Measurements from ENCODE around the gene ZNF423. TPM values are rescaled to one million over a fixed set of nuclear protein-coding genes. Genes with fewer than 3 reads are reported as not detected.

ZNF423 gene
- polyA plus RNA-seq, 1 donor from 2014 or later: 4.5 TPM

DNA sequence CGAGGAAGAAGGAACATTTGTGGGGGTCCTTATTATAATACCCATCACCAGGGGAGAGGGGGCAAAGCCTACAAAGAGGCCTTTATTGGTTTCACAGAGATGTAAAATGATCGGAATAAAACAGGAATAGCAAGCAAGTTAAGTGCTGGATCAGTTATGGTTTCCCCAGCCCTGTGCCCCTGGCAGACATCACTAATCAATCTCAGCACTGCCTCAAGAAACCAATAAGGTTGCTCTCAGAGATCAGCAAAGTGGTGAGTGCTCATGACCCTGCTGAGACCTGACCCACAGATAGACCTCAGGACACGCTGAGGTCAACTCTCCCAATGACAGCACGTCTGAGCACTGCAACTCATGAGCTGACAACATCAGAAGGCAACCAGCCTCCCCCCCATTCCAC is 66.3 kb downstream of the ZNF423 start:
- no peaks in the 10 kb centered on the region for H3F3A ChIP-seq (ENCODE audit: insufficient read depth, low read length, poor library complexity, severe bottlenecking)

DNA sequence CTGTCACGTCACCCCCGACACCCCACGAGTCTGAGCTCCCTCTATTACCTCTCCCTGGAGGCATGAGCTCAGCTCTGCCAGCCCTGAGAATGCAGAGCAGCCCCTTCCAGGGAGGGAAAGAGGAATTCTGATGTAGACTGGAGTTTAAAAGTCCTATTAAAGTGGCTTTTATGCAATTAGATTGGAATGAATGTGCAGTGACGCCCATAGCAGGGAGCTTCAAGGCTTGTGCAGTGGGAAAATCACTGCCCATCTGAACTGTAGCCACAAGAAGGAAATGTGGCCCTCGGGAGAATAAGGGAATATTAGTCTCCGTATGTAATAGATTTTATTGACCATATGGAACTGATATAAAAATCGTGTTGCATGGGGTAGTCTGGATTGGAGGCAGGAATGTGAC is 66.9 kb downstream of the ZNF423 start:
- Histone ChIP-seq H3K4me2 (ENCODE audit: low read length) (no peak overlapping the region), H3F3A (ENCODE audit: insufficient read depth, low read length, poor library complexity, severe bottlenecking) (no peaks in the 10 kb centered on the region), H3K9me2 (ENCODE audit: insufficient read depth, low read length) (no peaks in the 10 kb centered on the region), H2AFZ (ENCODE audit: low read depth, low read length) (no peak overlapping the region), H4K20me1 (ENCODE audit: insufficient read depth) (no peaks in the 10 kb centered on the region), H3K27ac (ENCODE audit: low read length) (no peak overlapping the region), H3K79me2 (replicated peaks; ENCODE audit: insufficient read depth, low read length) (peaks cover 8% of the 10 kb centered on the region), H3K4me3 (ENCODE audit: low read length) (no peak overlapping the region), H3K9me3 (ENCODE audit: low read length) (no peaks in the 10 kb centered on the region), H3K36me3 (ENCODE audit: insufficient read depth, low read length) (no peaks in the 10 kb centered on the region), H3K9ac (ENCODE audit: low read length) (no peak overlapping the region), H3K27me3 (ENCODE audit: insufficient read depth, low read depth, low read length) (no peaks in the 10 kb centered on the region)
- TF ChIP-seq, protein P1, sequence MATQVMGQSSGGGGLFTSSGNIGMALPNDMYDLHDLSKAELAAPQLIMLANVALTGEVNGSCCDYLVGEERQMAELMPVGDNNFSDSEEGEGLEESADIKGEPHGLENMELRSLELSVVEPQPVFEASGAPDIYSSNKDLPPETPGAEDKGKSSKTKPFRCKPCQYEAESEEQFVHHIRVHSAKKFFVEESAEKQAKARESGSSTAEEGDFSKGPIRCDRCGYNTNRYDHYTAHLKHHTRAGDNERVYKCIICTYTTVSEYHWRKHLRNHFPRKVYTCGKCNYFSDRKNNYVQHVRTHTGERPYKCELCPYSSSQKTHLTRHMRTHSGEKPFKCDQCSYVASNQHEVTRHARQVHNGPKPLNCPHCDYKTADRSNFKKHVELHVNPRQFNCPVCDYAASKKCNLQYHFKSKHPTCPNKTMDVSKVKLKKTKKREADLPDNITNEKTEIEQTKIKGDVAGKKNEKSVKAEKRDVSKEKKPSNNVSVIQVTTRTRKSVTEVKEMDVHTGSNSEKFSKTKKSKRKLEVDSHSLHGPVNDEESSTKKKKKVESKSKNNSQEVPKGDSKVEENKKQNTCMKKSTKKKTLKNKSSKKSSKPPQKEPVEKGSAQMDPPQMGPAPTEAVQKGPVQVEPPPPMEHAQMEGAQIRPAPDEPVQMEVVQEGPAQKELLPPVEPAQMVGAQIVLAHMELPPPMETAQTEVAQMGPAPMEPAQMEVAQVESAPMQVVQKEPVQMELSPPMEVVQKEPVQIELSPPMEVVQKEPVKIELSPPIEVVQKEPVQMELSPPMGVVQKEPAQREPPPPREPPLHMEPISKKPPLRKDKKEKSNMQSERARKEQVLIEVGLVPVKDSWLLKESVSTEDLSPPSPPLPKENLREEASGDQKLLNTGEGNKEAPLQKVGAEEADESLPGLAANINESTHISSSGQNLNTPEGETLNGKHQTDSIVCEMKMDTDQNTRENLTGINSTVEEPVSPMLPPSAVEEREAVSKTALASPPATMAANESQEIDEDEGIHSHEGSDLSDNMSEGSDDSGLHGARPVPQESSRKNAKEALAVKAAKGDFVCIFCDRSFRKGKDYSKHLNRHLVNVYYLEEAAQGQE (IDR thresholded peaks at IDR 0.05; ENCODE audit: borderline replicate concordance): no peak
- TF ChIP-seq EZH2 (IDR thresholded peaks at IDR 0.05; ENCODE audit: borderline replicate concordance, insufficient read depth, low read length, poor library complexity, severe bottlenecking) (no peak), POLR2AphosphoS5 (IDR thresholded peaks at IDR 0.05) (no peak), TAF1 (IDR thresholded peaks at IDR 0.05; ENCODE audit: low read depth) (no peak), SMC3 (conservative IDR thresholded peaks at IDR 0.05; ENCODE audit: poor library complexity) (no peak), RAD21 (conservative IDR thresholded peaks at IDR 0.05) (no peak)
- TF ChIP-seq, protein P2, sequence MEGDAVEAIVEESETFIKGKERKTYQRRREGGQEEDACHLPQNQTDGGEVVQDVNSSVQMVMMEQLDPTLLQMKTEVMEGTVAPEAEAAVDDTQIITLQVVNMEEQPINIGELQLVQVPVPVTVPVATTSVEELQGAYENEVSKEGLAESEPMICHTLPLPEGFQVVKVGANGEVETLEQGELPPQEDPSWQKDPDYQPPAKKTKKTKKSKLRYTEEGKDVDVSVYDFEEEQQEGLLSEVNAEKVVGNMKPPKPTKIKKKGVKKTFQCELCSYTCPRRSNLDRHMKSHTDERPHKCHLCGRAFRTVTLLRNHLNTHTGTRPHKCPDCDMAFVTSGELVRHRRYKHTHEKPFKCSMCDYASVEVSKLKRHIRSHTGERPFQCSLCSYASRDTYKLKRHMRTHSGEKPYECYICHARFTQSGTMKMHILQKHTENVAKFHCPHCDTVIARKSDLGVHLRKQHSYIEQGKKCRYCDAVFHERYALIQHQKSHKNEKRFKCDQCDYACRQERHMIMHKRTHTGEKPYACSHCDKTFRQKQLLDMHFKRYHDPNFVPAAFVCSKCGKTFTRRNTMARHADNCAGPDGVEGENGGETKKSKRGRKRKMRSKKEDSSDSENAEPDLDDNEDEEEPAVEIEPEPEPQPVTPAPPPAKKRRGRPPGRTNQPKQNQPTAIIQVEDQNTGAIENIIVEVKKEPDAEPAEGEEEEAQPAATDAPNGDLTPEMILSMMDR (IDR thresholded peaks at IDR 0.05; ENCODE audit: poor library complexity, severe bottlenecking): no peak

More for the DNA sequence above, 66.3 kb downstream of the ZNF423 start:
- no peaks in the 10 kb centered on the region for H3K27me3 ChIP-seq (ENCODE audit: insufficient read depth, low read depth, low read length)
- no peak overlapping the region for H3K27ac ChIP-seq (ENCODE audit: low read length)
- H3K4me2 ChIP-seq (ENCODE audit: low read length): no peak overlapping the region
- H3K36me3 ChIP-seq (ENCODE audit: insufficient read depth, low read length): no peaks in the 10 kb centered on the region
- H3K79me2 ChIP-seq (replicated peaks; ENCODE audit: insufficient read depth, low read length): peaks cover 8% of the 10 kb centered on the region
- TF ChIP-seq SMC3 (conservative IDR thresholded peaks at IDR 0.05; ENCODE audit: poor library complexity): no peak
- TF ChIP-seq TAF1 (IDR thresholded peaks at IDR 0.05; ENCODE audit: low read depth): no peak
- TF ChIP-seq EP300 (conservative IDR thresholded peaks at IDR 0.05; ENCODE audit: poor library complexity, severe bottlenecking): no peak
- TF ChIP-seq, protein P2 (IDR thresholded peaks at IDR 0.05; ENCODE audit: poor library complexity, severe bottlenecking): no peak
- TF ChIP-seq, protein P1 (IDR thresholded peaks at IDR 0.05; ENCODE audit: borderline replicate concordance): no peak
- no peak for TF ChIP-seq RAD21 (conservative IDR thresholded peaks at IDR 0.05)
- TF ChIP-seq MXI1 (conservative IDR thresholded peaks at IDR 0.05; ENCODE audit: poor library complexity, severe bottlenecking): no peak
- TF ChIP-seq POLR2AphosphoS5 (IDR thresholded peaks at IDR 0.05): no peak
- no peak for TF ChIP-seq EZH2 (IDR thresholded peaks at IDR 0.05; ENCODE audit: borderline replicate concordance, insufficient read depth, low read length, poor library complexity, severe bottlenecking)
- no peak overlapping the region for H3K4me3 ChIP-seq (ENCODE audit: low read length)
- no peaks in the 10 kb centered on the region for H4K20me1 ChIP-seq (ENCODE audit: insufficient read depth)
- H3K9ac ChIP-seq (ENCODE audit: low read length): no peak overlapping the region
- no peaks in the 10 kb centered on the region for H3K9me3 ChIP-seq (ENCODE audit: low read length)
- no peaks in the 10 kb centered on the region for H3K9me2 ChIP-seq (ENCODE audit: insufficient read depth, low read length)
- no peak overlapping the region for H2AFZ ChIP-seq (ENCODE audit: low read depth, low read length)
